ENCODE measurements around the gene PIGK. TPM values are rescaled to one million over a fixed set of nuclear protein-coding genes. Genes with fewer than 3 reads are reported as not detected.
"Not testable (repeated sequence)": the region's sequence is repeated elsewhere in the genome, so short reads cannot be mapped to it uniquely, and the experiment has no call there.

Gene PIGK
- total RNA-seq, 4 donors from 2014 or later, result 7.8 to 15.9 (median 12.8) TPM

- peaks cover 0 to 46% (median 0%) of the 10 kb centered on the region in 3 donors for H3K36me3 ChIP-seq
- no peaks in the 10 kb centered on the region for H3K27me3 ChIP-seq
- no peak for DNase-seq
- no peaks in the 10 kb centered on the region for H3K9me3 ChIP-seq
- intact Hi-C loops (cut with DNase I), result no loop called here
- H3K27ac ChIP-seq, result no peak overlapping the region
- WGBS, 2 donors, result 88 to 89% methylated on average over 5 of the region's 5 CpGs
- no peak overlapping the region for H3K4me3 ChIP-seq
- H3K4me1 ChIP-seq, result no peaks in the 10 kb centered on the region
- TF ChIP-seq POLR2A (IDR thresholded peaks at IDR 0.05), result no peak
- TF ChIP-seq CTCF (IDR thresholded peaks at IDR 0.05), result no peak
These were observed 54.7 kb downstream of the PIGK start for GRCh38 chr1:77164434-77164944.

GRCh38 chr1:77159706-77160105, 59.5 kb downstream of the PIGK start:
- not testable (repeated sequence) for H3K9me3 ChIP-seq, H3K4me1 ChIP-seq, H3K4me3 ChIP-seq, H3K27ac ChIP-seq, DNase-seq, H3K27me3 ChIP-seq
- intact Hi-C loops (cut with DNase I), result loop anchor here (10.0 kb wide), 1 partner anchor 375 kb away; no protein-coding TSS in a partner anchor
- 88 to 92% methylated on average over 2 to 3 of the region's 3 CpGs for whole genome bisulfite sequencing, 2 donors
- H3K36me3 ChIP-seq, result peaks cover 0 to 53% (median 0%) of the 10 kb centered on the region in 3 donors

GRCh38 chr1:77156214-77156613, 63.0 kb downstream of the PIGK start:
- DNase-seq, result no peak
- intact Hi-C loops (cut with DNase I), result loop anchor here (10.0 kb wide), 1 partner anchor 379 kb away; no protein-coding TSS in a partner anchor

GRCh38 chr1:77146270-77146669, 73.0 kb downstream of the PIGK start:
- intact Hi-C loops (cut with DNase I), result no loop called here
- Histone ChIP-seq H3K27ac (no peak overlapping the region), H3K4me1 (no peaks in the 10 kb centered on the region), H3K9me3 (no peaks in the 10 kb centered on the region), H3K36me3 (no peaks in the 10 kb centered on the region), H3K4me3 (no peak overlapping the region), H3K27me3 (no peaks in the 10 kb centered on the region)
- DNase-seq, result no peak
- TF ChIP-seq POLR2A (IDR thresholded peaks at IDR 0.05), result no peak
- no peak for TF ChIP-seq CTCF (IDR thresholded peaks at IDR 0.05)
- 95 to 97% methylated on average over 4 to 5 of the region's 5 CpGs for WGBS, 2 donors

More at GRCh38 chr1:77156214-77156613, 63.0 kb downstream of the PIGK start:
- H3K4me1 ChIP-seq, result no peaks in the 10 kb centered on the region
- H3K27me3 ChIP-seq, result no peaks in the 10 kb centered on the region
- peaks cover 0 to 24% (median 0%) of the 10 kb centered on the region in 3 donors for H3K36me3 ChIP-seq
- no peak overlapping the region for H3K27ac ChIP-seq
- no peak overlapping the region for H3K4me3 ChIP-seq
- H3K9me3 ChIP-seq, result no peaks in the 10 kb centered on the region
- TF ChIP-seq CTCF (IDR thresholded peaks at IDR 0.05) (no peak), POLR2A (IDR thresholded peaks at IDR 0.05) (no peak)

GRCh38 chr1:77143529-77144121, 75.6 kb downstream of the PIGK start:
- Histone ChIP-seq H3K27ac (no peak overlapping the region), H3K4me1 (no peaks in the 10 kb centered on the region), H3K27me3 (no peaks in the 10 kb centered on the region), H3K36me3 (no peaks in the 10 kb centered on the region), H3K9me3 (no peaks in the 10 kb centered on the region), H3K4me3 (no peak overlapping the region)
- 54 to 57% methylated on average over 2 of the region's 2 CpGs for WGBS, 2 donors
- no peak for TF ChIP-seq POLR2A (IDR thresholded peaks at IDR 0.05)
- TF ChIP-seq CTCF (IDR thresholded peaks at IDR 0.05), result peak in 3 of 6 experiments; percentile 24 to 45 (median 26)
- DNase-seq, result no peak
- intact Hi-C loops (cut with DNase I), result no loop called here
